NB4 (cell line): ENCODE data around the gene EPB41L1.

ENCODE experiments used
- DNase-seq: peaks from one replicate; pipeline ENCODE4 v3.0.0; 2010; ENCODE audit warnings: low read depth
- H3K4me3 ChIP-seq: one replicate; pipeline ENCODE4 v1.5.1; 2011; ENCODE audit warnings: mild to moderate bottlenecking, low read depth, low read length, moderate library complexity
- CTCF ChIP-seq: IDR thresholded peaks from one replicate; pipeline ENCODE4 v1.5.1; 2012; ENCODE audit warnings: low read depth, low read length
- MAX ChIP-seq: IDR thresholded peaks from 2 replicates; pipeline ENCODE4 v1.6.1; 2011; ENCODE audit warnings: low read depth, low read length
- MYC ChIP-seq: IDR thresholded peaks from 2 replicates; pipeline ENCODE4 v1.6.1; 2011; ENCODE audit warnings: low read depth, low read length
- POLR2A ChIP-seq: IDR thresholded peaks from 2 replicates; pipeline ENCODE4 v1.6.1; 2011; ENCODE audit warnings: mild to moderate bottlenecking; ENCODE audit not compliant: insufficient read length; ENCODE audit errors: extremely low read depth

EPB41L1 gene

GRCh38 chr20:36275011-36275410 lies 120.5 kb downstream of the EPB41L1 start:
- TF ChIP-seq MYC (no peak), CTCF (no peak), POLR2A (no peak), MAX (no peak)
- no peak for DNase-seq
- no peak overlapping the region for H3K4me3 ChIP-seq

GRCh38 chr20:36275441-36276189 lies 121.1 kb downstream of the EPB41L1 start:
- no peak for TF ChIP-seq MAX
- TF ChIP-seq MYC, result no peak
- no peak for TF ChIP-seq POLR2A
- TF ChIP-seq CTCF, result no peak
- no peak overlapping the region for H3K4me3 ChIP-seq
- DNase-seq, result no peak

GRCh38 chr20:36277546-36277945 lies 123.0 kb downstream of the EPB41L1 start:
- DNase-seq, result no peak
- no peak overlapping the region for H3K4me3 ChIP-seq
- TF ChIP-seq MYC (no peak), MAX (no peak), CTCF (no peak)

- DNase-seq, result no peak
- H3K4me3 ChIP-seq, result no peak overlapping the region
- TF ChIP-seq CTCF (no peak), POLR2A (no peak), MAX (no peak), MYC (no peak)
Measured at GRCh38 chr20:36279362-36279761, 124.8 kb downstream of the EPB41L1 start.

GRCh38 chr20:36279776-36280175 lies 125.2 kb downstream of the EPB41L1 start:
- no peak for TF ChIP-seq MAX
- TF ChIP-seq MYC, result no peak
- no peak for DNase-seq
- no peak overlapping the region for H3K4me3 ChIP-seq

GRCh38 chr20:36281785-36282380 lies 127.3 kb downstream of the EPB41L1 start:
- DNase-seq, result no peak
- H3K4me3 ChIP-seq, result no peak overlapping the region
- TF ChIP-seq POLR2A (no peak), MAX (no peak), CTCF (no peak), MYC (no peak)
